Memory B cell (primary cell): ENCODE results near the gene ZNF652.

Source experiments
- ATAC-seq: fragments of 150-1000 bp; cut with Tn5 transposase; 2 replicates; pipeline ENCODE4 v1.10.0; 2021; ENCODE audit warnings: low read depth, mild to moderate bottlenecking, moderate library complexity
- DNase-seq, 2 donors: peaks; one replicate each; pipeline ENCODE4 v3.0.0; 2022; ENCODE audit warnings: low spot score in 2 of 2
- H3K27ac Mint-ChIP-seq: one replicate; pipeline ENCODE4 v1.8.0; 2022; ENCODE audit warnings: mild to moderate bottlenecking, moderate library complexity, mixed read lengths
- H3K27me3 Mint-ChIP-seq: one replicate; pipeline ENCODE4 v1.8.0; 2022; ENCODE audit warnings: mixed read lengths
- H3K36me3 Mint-ChIP-seq: one replicate; pipeline ENCODE4 v1.8.0; 2022; ENCODE audit warnings: mild to moderate bottlenecking, mixed read lengths
- H3K4me1 Mint-ChIP-seq: one replicate; pipeline ENCODE4 v1.8.0; 2022; ENCODE audit warnings: mixed read lengths
- H3K4me3 Mint-ChIP-seq: one replicate; pipeline ENCODE4 v1.8.0; 2022; ENCODE audit warnings: mild to moderate bottlenecking, moderate library complexity, mixed read lengths
- H3K9me3 Mint-ChIP-seq: one replicate; pipeline ENCODE4 v1.8.0; 2022; ENCODE audit warnings: mixed read lengths

The ZNF652 gene

DNA sequence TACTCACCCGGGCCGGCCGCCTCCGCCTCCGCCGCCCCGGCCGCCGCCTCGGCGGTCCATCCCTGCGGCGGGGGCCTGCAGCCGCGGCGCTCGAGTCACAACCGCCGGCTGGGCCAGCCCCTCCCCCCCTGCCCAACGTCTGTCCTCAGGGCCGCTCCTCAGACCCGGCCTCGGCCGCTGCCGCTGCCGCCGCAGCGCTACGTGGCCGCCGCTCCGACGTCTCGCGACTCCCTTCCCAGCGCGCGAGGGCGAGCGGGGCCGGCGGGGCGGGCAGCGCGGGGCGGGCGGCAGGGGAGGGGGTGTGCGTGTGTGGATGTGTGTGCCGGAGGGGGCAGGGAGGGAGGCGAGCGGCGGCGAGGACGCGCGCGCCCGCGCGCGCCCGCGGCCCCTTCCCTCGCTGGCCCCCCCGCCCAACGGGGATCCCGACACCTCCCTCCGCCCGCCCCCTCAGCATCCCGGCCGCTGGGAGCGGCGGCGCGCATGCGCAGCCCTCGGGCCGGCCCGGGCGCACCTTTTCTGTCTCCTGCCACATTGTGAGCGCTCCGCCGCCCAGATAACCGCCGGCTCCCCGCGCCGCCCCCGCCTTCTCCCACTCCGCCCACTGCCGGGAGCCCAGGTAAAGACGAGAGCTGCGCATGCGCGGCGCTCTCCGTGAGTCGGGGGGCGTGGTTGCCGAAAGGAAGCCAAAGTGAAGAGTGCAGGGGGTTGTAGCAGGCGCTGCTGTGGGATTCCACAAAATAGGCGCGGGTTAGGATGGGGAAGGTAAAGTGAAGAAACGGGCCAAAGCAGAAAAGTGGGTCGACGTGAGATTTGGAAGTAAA lies at the start of gene ZNF652:
Gene ZNF652 (minus strand): TSS at position 349 of the 821 bp plus-strand sequence. CDS start 44,525 bp downstream, outside the sequence.
- no peaks in the 10 kb centered on the region for H3K27me3 Mint-ChIP-seq
- peaks cover 5% of the 10 kb centered on the region for H3K36me3 Mint-ChIP-seq
- no peaks in the 10 kb centered on the region for H3K9me3 Mint-ChIP-seq
- peak within 1 kb of the TSS; percentile 88 for H3K27ac Mint-ChIP-seq
- H3K4me3 Mint-ChIP-seq: peak within 1 kb of the TSS; percentile 96
- peak; percentile 87 to 94 for DNase-seq
- H3K4me1 Mint-ChIP-seq: peaks cover 46% of the 10 kb centered on the region
- ATAC-seq: peak; percentile 68

DNA sequence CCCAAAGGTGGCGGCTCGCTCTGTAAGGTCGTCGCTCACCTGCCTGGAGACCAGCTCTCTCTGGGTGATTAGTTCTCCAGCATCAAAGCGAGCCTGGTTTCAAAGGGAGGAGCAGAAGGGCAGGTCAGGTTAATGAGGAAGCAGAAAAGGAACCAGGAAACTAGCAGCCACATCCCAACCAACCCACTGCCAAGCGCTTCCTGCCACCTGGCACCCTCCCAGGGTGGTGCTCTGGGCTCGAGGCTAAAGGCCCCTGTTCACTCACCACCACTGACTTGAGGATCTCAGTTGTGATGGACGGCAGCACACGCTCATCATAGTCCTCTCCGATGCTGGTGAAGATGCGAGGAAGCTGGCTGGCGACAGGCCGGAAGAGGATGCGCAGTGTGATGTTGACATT lies 47.0 kb upstream of the ZNF652 start:
- H3K4me1 Mint-ChIP-seq: peaks cover 19% of the 10 kb centered on the region
- H3K9me3 Mint-ChIP-seq: no peaks in the 10 kb centered on the region
- DNase-seq: no peak
- H3K36me3 Mint-ChIP-seq: peaks cover 41% of the 10 kb centered on the region
- H3K27me3 Mint-ChIP-seq: no peaks in the 10 kb centered on the region
- H3K4me3 Mint-ChIP-seq: no peak overlapping the region
- ATAC-seq: no peak
- no peak overlapping the region for H3K27ac Mint-ChIP-seq

DNA sequence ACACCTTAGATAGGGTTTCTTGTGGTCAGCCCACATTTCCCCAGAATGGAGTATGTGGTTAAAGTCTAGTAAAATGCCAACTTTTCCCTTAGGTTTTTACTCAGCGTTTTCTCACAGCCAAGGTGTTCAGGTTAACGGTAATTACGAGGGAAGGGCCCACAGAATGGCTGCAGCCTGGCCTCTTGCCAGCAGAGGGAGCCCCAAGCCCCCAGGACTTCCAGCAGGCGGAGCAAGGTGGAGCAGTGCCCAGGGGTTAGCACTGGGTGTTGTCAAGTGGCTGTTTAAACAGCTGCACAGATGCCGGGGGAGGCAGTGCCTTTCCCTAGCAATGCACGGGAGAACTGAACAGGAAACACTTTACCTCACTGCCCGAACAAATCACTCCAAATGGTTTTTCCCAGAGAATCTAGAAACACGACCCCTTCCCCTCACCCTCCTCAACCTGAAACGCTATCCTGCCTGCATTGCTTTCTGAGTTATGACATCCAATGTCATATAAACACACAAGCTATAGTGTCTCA lies 46.0 kb upstream of the ZNF652 start:
- Mint-ChIP-seq H3K4me1 (peaks cover 25% of the 10 kb centered on the region), H3K9me3 (no peaks in the 10 kb centered on the region), H3K36me3 (peaks cover 41% of the 10 kb centered on the region), H3K4me3 (no peak overlapping the region), H3K27me3 (no peaks in the 10 kb centered on the region), H3K27ac (no peak overlapping the region)
- DNase-seq (peak; percentile 85 to 95), ATAC-seq (peak; percentile 89)

DNA sequence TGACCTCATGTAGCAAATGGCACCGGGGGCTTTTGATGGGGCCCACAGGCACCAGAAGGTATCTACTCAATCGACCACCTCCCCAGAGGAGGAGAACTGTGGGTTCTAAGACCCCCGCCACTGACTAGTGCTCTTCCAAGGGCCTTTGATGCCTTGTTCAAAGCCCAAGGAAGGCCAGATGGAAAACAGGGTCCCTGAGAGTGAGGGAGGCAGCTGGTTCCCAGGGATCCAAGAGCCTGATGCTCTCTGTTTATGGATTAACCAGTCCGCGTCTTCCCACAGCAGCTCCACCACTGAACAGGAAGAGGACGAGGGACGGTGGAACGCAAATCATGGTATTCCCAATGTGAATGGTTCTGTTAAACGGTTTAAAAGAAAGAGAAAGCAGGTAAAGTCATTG lies 45.0 kb upstream of the ZNF652 start:
- Mint-ChIP-seq H3K9me3 (no peaks in the 10 kb centered on the region), H3K27ac (no peak overlapping the region), H3K4me1 (peaks cover 25% of the 10 kb centered on the region), H3K4me3 (no peak overlapping the region), H3K36me3 (peaks cover 38% of the 10 kb centered on the region), H3K27me3 (no peaks in the 10 kb centered on the region)
- ATAC-seq (no peak), DNase-seq (no peak)

DNA sequence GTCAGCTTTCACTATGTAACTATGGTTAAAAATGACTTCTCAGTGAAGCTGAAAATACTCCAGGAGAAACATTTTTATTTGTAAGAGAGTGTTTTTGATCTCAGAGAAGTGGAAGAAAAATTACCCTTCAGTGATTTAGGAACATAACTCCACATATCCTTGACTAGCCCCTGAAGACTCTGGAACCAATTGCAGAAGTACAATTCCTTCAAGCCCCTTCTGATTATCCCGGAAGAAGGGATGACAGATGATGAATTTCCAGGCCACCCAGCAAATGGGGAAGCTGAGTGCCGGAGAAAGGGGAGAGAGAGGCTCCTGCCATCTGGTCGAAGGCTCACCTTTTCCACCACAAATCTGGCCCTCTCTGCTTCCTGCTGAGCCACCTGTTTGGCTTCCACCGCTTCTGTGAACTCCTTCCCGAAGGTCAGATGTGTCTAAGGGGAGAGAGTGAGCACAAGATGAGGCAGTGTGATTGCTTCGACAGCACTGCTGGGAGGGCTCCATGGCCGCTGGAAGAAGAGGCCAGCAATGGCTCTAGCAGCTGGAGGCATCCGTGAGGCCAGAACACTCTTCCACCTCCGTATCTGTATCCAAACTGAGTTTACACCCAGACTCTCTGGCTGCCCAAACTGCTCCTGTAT lies 44.5 kb upstream of the ZNF652 start:
- Mint-ChIP-seq H3K4me3 (no peak overlapping the region), H3K27me3 (no peaks in the 10 kb centered on the region), H3K36me3 (peaks cover 33% of the 10 kb centered on the region), H3K9me3 (no peaks in the 10 kb centered on the region), H3K4me1 (peaks cover 21% of the 10 kb centered on the region), H3K27ac (no peak overlapping the region)
- ATAC-seq: no peak
- no peak for DNase-seq

DNA sequence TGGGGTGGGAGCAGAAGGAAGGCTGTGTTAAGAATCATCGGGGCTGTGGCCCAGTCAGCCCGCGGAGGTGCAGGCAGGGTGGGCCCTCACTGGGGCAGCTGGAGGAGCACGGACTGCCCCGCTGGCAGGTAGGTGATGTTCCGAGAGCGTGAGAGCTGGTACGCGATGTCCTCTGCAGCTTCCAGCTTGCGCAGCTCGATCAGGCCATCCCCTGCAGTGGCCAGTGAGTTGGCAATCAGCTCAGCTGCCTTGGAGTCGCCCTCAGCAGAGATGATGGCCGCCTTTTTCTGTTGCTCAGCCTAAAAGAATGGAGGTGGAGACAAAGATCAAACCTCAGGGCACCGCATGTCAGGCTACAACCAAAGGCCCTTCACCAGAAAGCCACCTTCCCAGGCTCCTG lies 42.9 kb upstream of the ZNF652 start:
- peaks cover 20% of the 10 kb centered on the region for H3K4me1 Mint-ChIP-seq
- DNase-seq (no peak), ATAC-seq (no peak)
- H3K27me3 Mint-ChIP-seq: no peaks in the 10 kb centered on the region
- H3K36me3 Mint-ChIP-seq: peaks cover 26% of the 10 kb centered on the region
- peak overlapping the region; percentile 78 for H3K27ac Mint-ChIP-seq
- H3K4me3 Mint-ChIP-seq: no peak overlapping the region
- no peaks in the 10 kb centered on the region for H3K9me3 Mint-ChIP-seq

DNA sequence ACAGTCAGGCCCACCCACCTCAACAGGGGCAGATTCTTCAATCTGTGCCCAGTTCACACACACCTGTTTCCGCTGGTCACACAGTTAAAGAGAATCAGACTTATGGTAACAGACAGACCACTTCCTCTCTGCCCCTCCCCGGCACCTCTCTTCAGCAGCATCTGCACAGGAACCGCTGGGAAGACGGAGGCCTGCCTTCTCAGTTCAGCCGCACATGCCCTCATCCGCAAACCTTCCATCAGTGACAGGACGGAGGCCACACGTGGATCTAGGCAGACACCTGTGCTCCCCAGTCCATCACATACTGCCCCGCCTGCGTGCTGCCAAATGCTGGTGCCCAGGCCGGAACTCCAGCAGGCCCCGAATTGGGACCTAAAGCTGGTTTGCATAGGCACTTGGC lies 42.3 kb upstream of the ZNF652 start:
- DNase-seq (peak; percentile 26 to 37), ATAC-seq (peak; percentile 78)
- no peaks in the 10 kb centered on the region for H3K27me3 Mint-ChIP-seq
- no peaks in the 10 kb centered on the region for H3K9me3 Mint-ChIP-seq
- peaks cover 20% of the 10 kb centered on the region for H3K4me1 Mint-ChIP-seq
- H3K36me3 Mint-ChIP-seq: peaks cover 26% of the 10 kb centered on the region
- peak overlapping the region; percentile 39 for H3K4me3 Mint-ChIP-seq
- H3K27ac Mint-ChIP-seq: peak overlapping the region; percentile 78

DNA sequence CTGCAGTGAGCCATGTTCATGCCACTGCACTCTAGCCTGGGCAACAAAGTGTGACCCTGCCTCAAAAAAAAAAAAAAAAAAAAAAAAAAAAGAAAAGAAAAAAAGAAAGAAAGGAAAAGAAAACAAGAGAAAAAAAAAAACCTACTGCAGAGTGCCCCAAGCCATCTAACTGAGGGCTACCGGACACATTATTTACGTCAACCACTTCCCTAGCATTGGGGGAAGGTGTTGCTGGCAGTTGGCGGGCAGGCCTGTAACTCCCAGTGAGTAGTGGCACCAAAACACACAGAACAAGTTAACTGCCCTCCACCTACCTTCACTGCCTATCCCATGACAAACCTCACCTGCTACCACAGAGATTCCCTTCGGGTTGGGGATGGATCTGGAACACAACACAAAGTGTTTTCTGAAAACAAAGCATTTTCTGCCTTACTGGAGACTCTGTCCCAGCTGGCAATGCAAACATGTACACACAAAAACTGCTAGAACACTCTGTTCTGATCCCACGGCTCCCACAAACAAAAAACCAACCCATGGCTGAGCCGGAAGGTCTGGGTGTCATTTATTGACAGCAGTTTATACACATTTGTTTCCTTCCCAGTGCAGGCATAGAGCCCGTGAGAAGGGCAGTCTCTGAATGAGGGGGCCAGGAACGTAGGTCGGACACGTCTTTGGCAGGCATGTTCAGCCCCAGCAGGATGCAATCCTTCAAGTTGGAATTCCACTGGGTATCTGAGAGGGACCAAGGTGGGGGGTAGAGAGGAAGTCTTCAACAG lies 41.7 kb upstream of the ZNF652 start:
- peak overlapping the region; percentile 78 for H3K27ac Mint-ChIP-seq
- no peak for DNase-seq
- peaks cover 23% of the 10 kb centered on the region for H3K36me3 Mint-ChIP-seq
- H3K27me3 Mint-ChIP-seq: no peaks in the 10 kb centered on the region
- H3K9me3 Mint-ChIP-seq: no peaks in the 10 kb centered on the region
- no peak for ATAC-seq
- peak overlapping the region; percentile 39 for H3K4me3 Mint-ChIP-seq
- peaks cover 20% of the 10 kb centered on the region for H3K4me1 Mint-ChIP-seq

DNA sequence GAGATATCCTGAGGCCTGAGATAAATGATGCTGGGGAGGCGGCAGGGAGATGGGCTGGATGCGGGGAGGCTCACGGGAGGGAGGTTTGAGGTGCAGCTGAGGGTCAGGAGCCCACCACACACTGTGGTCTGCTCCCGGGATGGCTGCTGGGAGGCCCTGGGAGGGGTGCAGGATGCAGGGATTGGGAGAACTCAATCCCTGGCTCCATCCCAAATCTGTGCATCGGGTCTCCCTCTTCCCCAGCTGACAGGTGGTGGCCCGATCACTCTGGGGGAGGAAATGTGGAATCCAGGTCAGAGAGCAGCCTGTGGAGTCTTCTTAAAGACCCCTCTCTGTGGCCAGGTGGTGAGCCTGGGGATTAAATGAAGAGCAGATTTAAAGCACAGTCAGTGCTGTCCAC lies 40.7 kb upstream of the ZNF652 start:
- no peaks in the 10 kb centered on the region for H3K9me3 Mint-ChIP-seq
- no peak overlapping the region for H3K4me3 Mint-ChIP-seq
- DNase-seq (no peak), ATAC-seq (no peak)
- no peak overlapping the region for H3K27ac Mint-ChIP-seq
- peaks cover 16% of the 10 kb centered on the region for H3K36me3 Mint-ChIP-seq
- no peaks in the 10 kb centered on the region for H3K27me3 Mint-ChIP-seq
- peaks cover 13% of the 10 kb centered on the region for H3K4me1 Mint-ChIP-seq

DNA sequence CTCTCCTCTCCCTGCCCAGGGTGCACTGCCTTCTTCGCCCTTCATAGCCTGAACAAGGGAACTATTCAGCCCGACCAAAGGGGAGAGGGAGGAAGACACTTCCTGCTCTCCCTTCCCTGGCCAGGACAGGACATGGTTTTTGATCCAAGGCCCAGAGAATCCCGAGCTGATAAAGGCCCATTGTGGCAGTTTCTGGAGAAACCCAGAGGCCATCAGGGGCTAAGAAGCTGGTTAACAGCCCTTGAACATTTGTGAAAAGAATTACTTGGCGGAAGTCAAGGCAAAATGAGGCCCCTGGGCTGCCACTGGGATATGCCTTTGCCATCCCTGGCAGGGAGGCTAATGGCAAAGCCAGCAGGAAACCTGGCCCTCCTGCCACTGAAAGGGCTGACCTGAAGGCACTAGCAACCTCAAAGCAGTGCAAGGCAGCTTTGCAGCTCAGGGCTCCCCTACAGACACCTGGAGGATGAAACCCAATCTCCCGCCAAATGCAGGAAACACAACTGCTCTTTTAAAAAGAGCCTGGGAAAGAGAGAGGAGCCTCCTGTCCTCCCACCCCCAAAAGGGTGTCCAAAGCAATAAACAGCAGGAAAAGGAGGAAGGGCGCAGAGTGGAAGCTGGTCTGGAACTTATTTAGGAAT lies 40.0 kb upstream of the ZNF652 start:
- peaks cover 15% of the 10 kb centered on the region for H3K36me3 Mint-ChIP-seq
- no peak overlapping the region for H3K4me3 Mint-ChIP-seq
- no peaks in the 10 kb centered on the region for H3K9me3 Mint-ChIP-seq
- DNase-seq: no peak
- peaks cover 13% of the 10 kb centered on the region for H3K4me1 Mint-ChIP-seq
- ATAC-seq: no peak
- no peaks in the 10 kb centered on the region for H3K27me3 Mint-ChIP-seq
- no peak overlapping the region for H3K27ac Mint-ChIP-seq

DNA sequence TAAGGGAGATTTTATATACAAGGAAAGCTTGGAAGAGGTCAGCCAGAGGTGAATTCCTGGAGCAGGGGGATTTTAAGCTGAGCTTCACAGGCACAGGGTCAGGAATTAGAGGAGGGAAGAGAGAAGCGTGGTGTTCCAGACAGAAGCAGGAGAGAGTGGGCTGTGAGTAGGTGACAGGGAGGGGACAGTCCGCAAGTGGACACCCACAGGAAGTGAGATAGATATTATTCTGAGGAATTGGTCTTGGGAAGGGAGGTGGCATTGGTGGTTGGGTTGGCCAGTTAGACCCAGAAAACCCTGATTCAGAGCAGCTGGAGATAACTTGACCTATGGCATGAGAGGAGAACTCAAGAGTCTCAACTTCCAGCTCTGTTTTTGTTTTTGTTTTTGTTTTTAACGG lies 37.9 kb upstream of the ZNF652 start:
- peaks cover 14% of the 10 kb centered on the region for H3K4me1 Mint-ChIP-seq
- H3K27ac Mint-ChIP-seq: no peak overlapping the region
- no peaks in the 10 kb centered on the region for H3K9me3 Mint-ChIP-seq
- ATAC-seq: no peak
- H3K36me3 Mint-ChIP-seq: peaks cover 6% of the 10 kb centered on the region
- no peak overlapping the region for H3K4me3 Mint-ChIP-seq
- no peaks in the 10 kb centered on the region for H3K27me3 Mint-ChIP-seq
- DNase-seq: no peak

DNA sequence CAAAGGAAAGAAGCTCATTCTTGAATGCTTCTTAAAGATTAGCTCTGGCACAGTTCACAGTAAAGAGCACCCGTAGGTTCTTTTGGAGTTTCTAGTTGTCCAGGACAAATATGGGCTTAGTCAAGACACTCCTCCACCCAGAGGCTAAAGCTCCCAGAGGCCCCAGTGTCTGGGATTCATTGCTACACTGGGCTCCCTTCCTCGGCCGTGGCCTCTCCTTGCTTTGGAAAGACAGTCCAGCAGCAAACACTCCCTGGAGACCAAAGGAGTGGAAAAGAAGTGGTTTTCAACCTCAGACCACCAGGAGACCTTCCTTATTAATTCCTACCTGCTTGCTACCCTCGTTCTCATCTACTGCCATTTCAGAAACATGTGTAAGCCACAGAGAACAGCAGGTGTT lies 35.5 kb upstream of the ZNF652 start:
- Mint-ChIP-seq H3K4me1 (peaks cover 13% of the 10 kb centered on the region), H3K27ac (no peak overlapping the region), H3K27me3 (no peaks in the 10 kb centered on the region), H3K9me3 (no peaks in the 10 kb centered on the region), H3K36me3 (no peaks in the 10 kb centered on the region), H3K4me3 (no peak overlapping the region)
- DNase-seq (no peak), ATAC-seq (no peak)

DNA sequence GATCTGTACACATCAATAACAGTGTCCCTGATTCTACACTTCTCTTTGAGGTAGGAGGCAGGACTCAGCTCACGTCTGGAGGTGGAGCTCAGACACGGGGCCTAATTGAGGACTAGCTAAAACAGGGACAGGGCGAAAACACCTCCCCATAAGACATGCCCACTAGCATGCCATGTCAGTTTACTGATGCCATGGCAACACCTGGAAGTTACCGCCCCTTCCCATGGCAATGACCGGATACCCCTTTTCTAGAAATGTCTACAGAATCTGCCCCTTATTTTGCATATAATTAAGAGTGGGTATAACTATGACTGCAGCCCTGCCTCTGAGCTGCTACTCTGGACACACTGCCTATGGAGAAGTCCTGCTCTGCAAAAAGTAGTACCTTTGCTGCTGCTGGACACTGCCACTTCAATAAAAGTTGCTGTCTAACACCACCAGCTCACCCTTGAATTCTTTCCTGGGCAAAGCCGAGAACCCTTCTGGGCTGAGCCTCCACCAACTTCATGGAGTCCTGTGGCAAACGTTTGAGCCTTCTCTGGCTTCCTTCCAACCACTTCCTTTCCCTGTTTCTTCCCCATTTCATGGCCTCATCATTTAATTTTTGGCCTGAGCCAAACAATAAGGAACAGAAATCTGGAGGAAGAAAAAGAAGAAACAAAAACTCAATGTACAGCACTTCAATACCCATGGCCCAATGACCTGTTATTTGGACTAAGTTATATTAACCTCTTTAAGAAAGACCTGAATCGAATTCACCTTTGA lies 31.6 kb upstream of the ZNF652 start:
- Mint-ChIP-seq H3K4me3 (no peak overlapping the region), H3K27me3 (no peaks in the 10 kb centered on the region), H3K4me1 (peaks cover 29% of the 10 kb centered on the region), H3K9me3 (no peaks in the 10 kb centered on the region), H3K27ac (peak overlapping the region; percentile 55), H3K36me3 (no peaks in the 10 kb centered on the region)
- ATAC-seq (peak; percentile 15), DNase-seq (no peak)
